Adrenal gland (tissue), 12 donors: ENCODE data around the gene FFAR1. TPM values are rescaled to one million over a fixed set of nuclear protein-coding genes. Genes with fewer than 3 reads are reported as not detected.
"Not testable (repeated sequence)": the region's sequence is repeated elsewhere in the genome, so short reads cannot be mapped to it uniquely, and the experiment has no call there.

ENCODE experiments used
- DNase-seq, 7 donors: peaks; one replicate each; pipeline ENCODE4 v3.0.0-alpha.2; 2019 to 2020
- H3K27ac ChIP-seq, 5 donors: fragments of 200-600 bp; sonication (generic) in 4 of 5; 1 replicate in 3 of 5; 2 replicates in 2 of 5; pipeline versions ENCODE4 v1.5.1 to v1.8.0; 2016 to 2020; ENCODE audit warnings: mild to moderate bottlenecking in 1 of 5
- H3K27me3 ChIP-seq: fragments of 200-600 bp; 2 replicates; pipeline ENCODE4 v1.8.0; 2021
- H3K36me3 ChIP-seq, 2 donors: fragments of 200-600 bp; replicated peaks in 1 of 2; 1 replicate in 1 of 2; 2 replicates in 1 of 2; pipeline versions ENCODE4 v1.5.1 to v1.8.0; 2018 to 2022
- H3K4me1 ChIP-seq, 2 donors: fragments of 200-600 bp; replicated peaks in 1 of 2; 1 replicate in 1 of 2; 2 replicates in 1 of 2; pipeline versions ENCODE4 v1.5.1 to v1.8.0; 2018 to 2021
- H3K4me3 ChIP-seq, 4 donors: fragments of 200-600 bp; sonication (generic) in 3 of 4; one replicate each; pipeline ENCODE4 v1.5.1; 2016 to 2018
- H3K9me3 ChIP-seq, 3 donors: fragments of 200-600 bp; sonication (generic) in 1 of 3; replicated peaks in 1 of 3; 1 replicate in 2 of 3; 2 replicates in 1 of 3; pipeline versions ENCODE4 v1.5.1 to v1.8.0; 2016 to 2021
- POLR2A ChIP-seq, 2 donors: fragments of 450-650 bp; IDR thresholded peaks; one replicate each; pipeline ENCODE4 v1.6.1; 2017; ENCODE audit warnings: antibody characterized with exemption in 2 of 2, mild to moderate bottlenecking in 2 of 2, moderate library complexity in 1 of 2
- WGBS, 4 donors: extraction: QIAGEN DNeasy Blood & Tissue Kit in 2 of 4; methylation state at CpG; one replicate each; pipeline versions ENCODE4 v1.1.5 to v1.1.7; 2013 to 2017; 5-methylcytosine and 5-hydroxymethylcytosine counted together
- intact Hi-C, 2 donors: fragments of 100-400 bp; cut with DNase I; formaldehyde crosslinking; loops; one replicate each; pipeline versions ENCODE4 v1.14.1 to v1.15.0; 2022 to 2023
- polyA plus RNA-seq, 3 donors: library from polyadenylated mRNA; stranded (reverse); fragments of 200-250 nt in 2 of 3; fragments of 350-450 nt in 1 of 3; fragmentation: Illumina TruSeq in 1 of 3; extraction: RNeasy Lipid Tissue Mini Kit (QIAGEN cat#74804) in 1 of 3; gene quantifications; one replicate each; pipeline ENCODE4 v1.2.3, GENCODE V29; 2013 to 2014
- total RNA-seq, 9 donors: library from RNA; depleted of rRNA in 4 of 9; stranded (reverse); fragments of >200 nt in 4 of 9; fragments of 120-200 nt in 1 of 9; fragmentation: NEBNext Ultra II Directional in 1 of 9; extraction: Animal tissue kit (Norgen Biotek cat#: 25700) in 1 of 9; gene quantifications; one replicate each; pipeline versions ENCODE4 v1.1.0 to v1.2.4, GENCODE V29; 2013 to 2023
- TF ChIP-seq, protein P1 (sequence below), 6 experiments: fragments of 450-650 bp in 4 of 6; fragments of 200-600 bp in 2 of 6; sonication (generic) in 1 of 6; IDR thresholded peaks; 1 replicate in 5 of 6; 2 replicates in 1 of 6; pipeline versions ENCODE4 v1.5.1 to v1.8.0; 2016 to 2021; ENCODE audit warnings: antibody characterized with exemption in 6 of 6, mild to moderate bottlenecking in 2 of 6, moderate library complexity in 1 of 6
- donor health status: healthy with polysubstance abuse.
- donor health status: Bipolar disorder and iron deficiency.
- donor health status: DM: yes; HTN: yes; CAD: no.
- donor health status: DM: no; HTN: no; CAD: no.
- donor health status: DM: no; HTN: no; CAD: no.
- donor health status: DM: yes; HTN: yes; CAD: no.

Gene FFAR1
- total and polyA plus RNA-seq, 12 donors: 0.03 to 0.11 TPM; not detected in 10

- WGBS, 4 donors: 43 to 76% (median 59%) methylated on average over 1 of the region's 1 CpG; no CpG with 5 or more reads in 1 of the 4 donors
- Histone ChIP-seq H3K36me3 (no peaks in the 10 kb centered on the region), H3K27ac (no peak overlapping the region), H3K27me3 (no peaks in the 10 kb centered on the region), H3K4me1 (no peaks in the 10 kb centered on the region), H3K9me3 (no peaks in the 10 kb centered on the region), H3K4me3 (no peak overlapping the region)
- no peak for DNase-seq
- TF ChIP-seq, protein P1, sequence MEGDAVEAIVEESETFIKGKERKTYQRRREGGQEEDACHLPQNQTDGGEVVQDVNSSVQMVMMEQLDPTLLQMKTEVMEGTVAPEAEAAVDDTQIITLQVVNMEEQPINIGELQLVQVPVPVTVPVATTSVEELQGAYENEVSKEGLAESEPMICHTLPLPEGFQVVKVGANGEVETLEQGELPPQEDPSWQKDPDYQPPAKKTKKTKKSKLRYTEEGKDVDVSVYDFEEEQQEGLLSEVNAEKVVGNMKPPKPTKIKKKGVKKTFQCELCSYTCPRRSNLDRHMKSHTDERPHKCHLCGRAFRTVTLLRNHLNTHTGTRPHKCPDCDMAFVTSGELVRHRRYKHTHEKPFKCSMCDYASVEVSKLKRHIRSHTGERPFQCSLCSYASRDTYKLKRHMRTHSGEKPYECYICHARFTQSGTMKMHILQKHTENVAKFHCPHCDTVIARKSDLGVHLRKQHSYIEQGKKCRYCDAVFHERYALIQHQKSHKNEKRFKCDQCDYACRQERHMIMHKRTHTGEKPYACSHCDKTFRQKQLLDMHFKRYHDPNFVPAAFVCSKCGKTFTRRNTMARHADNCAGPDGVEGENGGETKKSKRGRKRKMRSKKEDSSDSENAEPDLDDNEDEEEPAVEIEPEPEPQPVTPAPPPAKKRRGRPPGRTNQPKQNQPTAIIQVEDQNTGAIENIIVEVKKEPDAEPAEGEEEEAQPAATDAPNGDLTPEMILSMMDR (IDR thresholded peaks at IDR 0.05): no peak
- TF ChIP-seq POLR2A (IDR thresholded peaks at IDR 0.05): no peak
- intact Hi-C loops: no loop called here
Measured at GRCh38 chr19:35368378-35368777, 20.7 kb downstream of the FFAR1 start.

GRCh38 chr19:35369522-35369921 is 21.8 kb downstream of the FFAR1 start:
- no peaks in the 10 kb centered on the region for H3K9me3 ChIP-seq
- no peaks in the 10 kb centered on the region for H3K36me3 ChIP-seq
- H3K27ac ChIP-seq: no peak overlapping the region
- H3K4me1 ChIP-seq: no peaks in the 10 kb centered on the region
- no peak for DNase-seq
- intact Hi-C loops: no loop called here
- TF ChIP-seq, protein P1 (IDR thresholded peaks at IDR 0.05): no peak
- no peak for TF ChIP-seq POLR2A (IDR thresholded peaks at IDR 0.05)
- H3K27me3 ChIP-seq: no peaks in the 10 kb centered on the region
- H3K4me3 ChIP-seq: no peak overlapping the region

DNA sequence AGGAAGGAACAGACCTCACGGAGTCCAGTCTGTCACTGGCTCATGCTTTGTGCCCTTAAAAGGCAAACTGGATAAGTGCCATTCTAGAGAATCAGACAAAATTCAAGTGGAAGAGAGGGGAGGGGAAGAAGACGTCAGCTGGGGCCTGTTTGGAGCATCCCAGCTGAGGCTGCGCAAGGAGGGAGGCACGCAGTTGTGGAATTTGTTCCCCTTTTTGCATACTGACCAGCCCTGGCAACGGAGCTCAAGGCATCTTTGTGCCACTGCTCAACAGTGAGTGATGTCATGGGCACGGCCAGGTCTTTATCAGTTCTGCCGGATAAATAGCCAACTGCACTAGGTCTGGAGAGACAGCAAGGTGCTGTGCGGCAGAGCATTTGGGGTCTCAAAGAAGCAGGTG is 23.0 kb downstream of the FFAR1 start, which contains the start of gene GPR42:
Gene GPR42 (plus strand): TSS at position 347 of the 400 bp plus-strand sequence. CDS start 292 bp downstream, outside the sequence.
- no peak within 1 kb of the TSS for H3K27ac ChIP-seq
- no peaks in the 10 kb centered on the region for H3K27me3 ChIP-seq
- no peaks in the 10 kb centered on the region for H3K9me3 ChIP-seq
- H3K36me3 ChIP-seq: no peaks in the 10 kb centered on the region
- H3K4me3 ChIP-seq: no peak within 1 kb of the TSS
- no peak for TF ChIP-seq POLR2A (IDR thresholded peaks at IDR 0.05)
- TF ChIP-seq, protein P1 (IDR thresholded peaks at IDR 0.05): no peak
- DNase-seq: no peak
- peaks cover 0 to 6% of the 10 kb centered on the region in 2 donors for H3K4me1 ChIP-seq
- WGBS, 4 donors: 84 to 90% (median 85%) methylated on average over 5 to 7 of the region's 8 CpGs; no CpG with 5 or more reads in 1 of the 4 donors
- intact Hi-C loops: no loop called here

DNA sequence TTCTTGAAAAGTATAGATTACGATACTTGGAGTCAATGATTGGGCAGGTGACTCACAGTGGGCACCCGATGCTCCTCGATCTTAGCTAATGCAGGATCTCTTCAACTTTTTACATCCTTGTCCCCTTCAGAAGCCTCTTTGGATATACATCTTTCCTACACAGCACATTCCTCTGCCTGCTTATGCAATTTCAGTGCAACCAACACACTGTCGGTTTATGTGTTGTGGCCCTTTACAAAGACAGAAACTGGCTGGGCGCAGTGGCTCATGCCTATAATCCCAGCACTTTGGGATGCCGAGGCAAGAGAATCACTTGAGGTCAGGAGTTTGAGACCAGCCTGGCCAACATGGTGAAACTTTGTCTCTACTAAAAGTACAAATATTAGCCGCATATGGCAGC is 25.8 kb downstream of the FFAR1 start:
- 83 to 96% (median 88%) methylated on average over 7 of the region's 7 CpGs for WGBS, 4 donors
- DNase-seq: no peak
- intact Hi-C loops: no loop called here
- Histone ChIP-seq H3K9me3 (no peaks in the 10 kb centered on the region), H3K4me1 (peaks cover 0 to 6% of the 10 kb centered on the region in 2 donors), H3K4me3 (no peak overlapping the region), H3K27ac (no peak overlapping the region), H3K36me3 (no peaks in the 10 kb centered on the region), H3K27me3 (no peaks in the 10 kb centered on the region)
- no peak for TF ChIP-seq POLR2A (IDR thresholded peaks at IDR 0.05)
- TF ChIP-seq, protein P1 (IDR thresholded peaks at IDR 0.05): no peak

GRCh38 chr19:35374031-35374430 is 26.3 kb downstream of the FFAR1 start:
- H3K27me3 ChIP-seq, intact Hi-C loops, H3K4me1 ChIP-seq, DNase-seq, H3K27ac ChIP-seq, H3K36me3 ChIP-seq, H3K9me3 ChIP-seq, H3K4me3 ChIP-seq: not testable (repeated sequence)
